SK-N-SH (cell line): ENCODE measurements around the gene LRTM2. TPM values are rescaled to one million over a fixed set of nuclear protein-coding genes. Genes with fewer than 3 reads are reported as not detected.

ENCODE experiments used
- CTCF ChIA-PET: fragments of 300-600, 350-600 bp; formaldehyde crosslinking; extraction: SDS; loops from one replicate; lab custom pipeline; 2021; lab: Yijun Ruan, JAX
- POLR2A ChIA-PET: fragments of 350-600 bp; sonication (Branson Sonifier 250); formaldehyde crosslinking; extraction: SDS; loops from one replicate; lab custom pipeline; 2020; ENCODE audit warnings: antibody characterized with exemption, inconsistent platforms; lab: Yijun Ruan, JAX
- DNase-seq: peaks from one replicate; pipeline ENCODE4 v3.0.0; 2012
- H2AFZ ChIP-seq: fragments of 200-600 bp; sonication (generic); 2 replicates; pipeline ENCODE4 v1.8.1; 2016; ENCODE audit warnings: antibody characterized with exemption, mild to moderate bottlenecking, low read depth
- H3F3A ChIP-seq: fragments of 200-600 bp; sonication (generic); replicated peaks from 2 replicates; pipeline ENCODE3; 2016; ENCODE audit warnings: antibody characterized with exemption, mild to moderate bottlenecking; ENCODE audit not compliant: insufficient read depth
- H3K27ac ChIP-seq, 2 experiments: fragments of 200-500 bp in 1 of 2; fragments of 200-600 bp in 1 of 2; sonication (Bioruptor generic) in 1 of 2; sonication (generic), shearing (Covaris generic) in 1 of 2; 2 replicates each; pipeline versions ENCODE4 v1.5.1 to v1.6.1; 2014 to 2016; ENCODE audit warnings: low read depth in 2 of 2, inconsistent platforms in 1 of 2, low read length in 1 of 2, mild to moderate bottlenecking in 1 of 2, mixed read lengths in 1 of 2
- H3K27me3 ChIP-seq: fragments of 200-600 bp; sonication (generic), shearing (Covaris generic); 2 replicates; pipeline ENCODE4 v1.6.1; 2016; ENCODE audit warnings: mixed run types; ENCODE audit not compliant: insufficient read depth
- H3K36me3 ChIP-seq, 2 experiments: fragments of 200-500 bp in 1 of 2; fragments of 200-600 bp in 1 of 2; sonication (Bioruptor generic) in 1 of 2; sonication (generic) in 1 of 2; replicated peaks in 1 of 2; 2 replicates each; pipeline versions ENCODE3 to v1.5.1; 2014 to 2016; ENCODE audit warnings: low read length in 1 of 2, mild to moderate bottlenecking in 1 of 2; ENCODE audit not compliant: insufficient read depth in 2 of 2, control insufficient read depth in 1 of 2
- H3K4me1 ChIP-seq, 2 experiments: fragments of 200-500 bp in 1 of 2; fragments of 200-600 bp in 1 of 2; sonication (Bioruptor generic) in 1 of 2; sonication (generic), shearing (Covaris generic) in 1 of 2; 2 replicates each; pipeline versions ENCODE4 v1.5.1 to v1.6.1; 2014 to 2016; ENCODE audit warnings: low read depth in 1 of 2, low read length in 1 of 2, mixed run types in 1 of 2; ENCODE audit not compliant: insufficient read depth in 2 of 2, control insufficient read depth in 1 of 2
- H3K4me2 ChIP-seq: fragments of 200-600 bp; sonication (generic), shearing (Covaris generic); 2 replicates; pipeline ENCODE4 v1.6.1; 2017; ENCODE audit warnings: mixed run types
- H3K4me3 ChIP-seq, 2 experiments: fragments of 200-500 bp in 1 of 2; fragments of 200-600 bp in 1 of 2; sonication (Bioruptor generic) in 1 of 2; sonication (generic), shearing (Covaris generic) in 1 of 2; 2 replicates each; pipeline versions ENCODE4 v1.5.1 to v1.8.1; 2014 to 2016; ENCODE audit warnings: low read depth in 2 of 2, inconsistent platforms in 1 of 2, low read length in 1 of 2, mild to moderate bottlenecking in 1 of 2, mixed read lengths in 1 of 2, moderate library complexity in 1 of 2
- H3K79me2 ChIP-seq: fragments of 200-600 bp; sonication (generic); 2 replicates; pipeline ENCODE4 v1.8.1; 2017; ENCODE audit warnings: mild to moderate bottlenecking; ENCODE audit not compliant: insufficient read depth
- H3K9ac ChIP-seq: fragments of 200-600 bp; sonication (generic); 2 replicates; pipeline ENCODE4 v1.6.1; 2017; ENCODE audit warnings: mixed run types
- H3K9me2 ChIP-seq: fragments of 200-600 bp; sonication (generic); 2 replicates; pipeline ENCODE4 v1.6.1; 2017; ENCODE audit warnings: mixed run types
- H3K9me3 ChIP-seq: fragments of 200-600 bp; sonication (generic); 2 replicates; pipeline ENCODE4 v1.6.1; 2017; ENCODE audit warnings: mixed run types, mild to moderate bottlenecking, moderate library complexity
- H4K20me1 ChIP-seq: fragments of 200-600 bp; sonication (generic); 2 replicates; pipeline ENCODE4 v1.6.1; 2017; ENCODE audit warnings: mild to moderate bottlenecking, mixed run types; ENCODE audit not compliant: insufficient read depth
- ELF1 ChIP-seq: IDR thresholded peaks from 2 replicates; pipeline ENCODE4 v1.4.0; 2012
- EP300 ChIP-seq, 2 experiments: IDR thresholded peaks; 2 replicates each; pipeline versions ENCODE4 v1.4.0 to v1.6.1; 2012; ENCODE audit warnings: borderline replicate concordance in 1 of 2, low read depth in 1 of 2, low read length in 1 of 2
- EZH2phosphoT487 ChIP-seq: fragments of 200-600 bp; sonication (generic); IDR thresholded peaks from 2 replicates; pipeline ENCODE4 v1.6.1; 2017; ENCODE audit warnings: low read depth, mixed run types, mild to moderate bottlenecking, antibody characterized with exemption, moderate library complexity, borderline replicate concordance
- MXI1 ChIP-seq: IDR thresholded peaks from 2 replicates; pipeline ENCODE4 v1.6.1; 2012; ENCODE audit warnings: mild to moderate bottlenecking, low read depth, low read length, improper control_type of control experiment
- NRF1 ChIP-seq: IDR thresholded peaks from 2 replicates; pipeline ENCODE4 v1.6.1; 2012; ENCODE audit warnings: low read depth, mild to moderate bottlenecking, low read length
- RCOR1 ChIP-seq: fragments of 150-350 bp; IDR thresholded peaks from 2 replicates; pipeline ENCODE4 v1.6.1; 2017; ENCODE audit warnings: antibody characterized with exemption, low read length
- RXRA ChIP-seq: IDR thresholded peaks from 2 replicates; pipeline ENCODE4 v1.4.0; 2012; ENCODE audit warnings: low read depth, mild to moderate bottlenecking, borderline replicate concordance
- SIN3A ChIP-seq: IDR thresholded peaks from 2 replicates; pipeline ENCODE4 v1.6.1; 2012; ENCODE audit warnings: low read depth, mild to moderate bottlenecking, low read length, moderate library complexity, borderline replicate concordance
- TCF12 ChIP-seq: IDR thresholded peaks from 2 replicates; pipeline ENCODE4 v1.4.0; 2012
- YY1 ChIP-seq: IDR thresholded peaks from 2 replicates; pipeline ENCODE4 v1.4.0; 2012; ENCODE audit warnings: low read depth, mild to moderate bottlenecking
- WGBS: methylation state at CpG from one replicate; pipeline ENCODE4 v1.1.6; 2017; ENCODE audit warnings: low lambda C conversion rate; 5-methylcytosine and 5-hydroxymethylcytosine counted together
- polyA plus RNA-seq, 3 experiments: library from polyadenylated mRNA; depleted of rRNA; stranded (reverse); fragments of >200 nt; gene quantifications; 2 replicates each; pipeline ENCODE4 v1.2.3, GENCODE V29; 2012
- TF ChIP-seq, protein P1 (sequence below): IDR thresholded peaks from 2 replicates; pipeline ENCODE4 v1.4.0; 2012; ENCODE audit warnings: low read depth, borderline replicate concordance
- TF ChIP-seq, protein P2 (sequence below): fragments of 150-350 bp; IDR thresholded peaks from 2 replicates; pipeline ENCODE4 v1.6.1; 2016; ENCODE audit warnings: mild to moderate bottlenecking, low read depth, low read length
- TF ChIP-seq, protein P3 (sequence below): IDR thresholded peaks from 2 replicates; pipeline ENCODE4 v1.4.0; 2012; ENCODE audit warnings: low read depth, borderline replicate concordance
- TF ChIP-seq, protein P4 (sequence below): IDR thresholded peaks from 2 replicates; pipeline ENCODE4 v1.6.1; 2012; ENCODE audit warnings: mild to moderate bottlenecking, low read depth, low read length, moderate library complexity
- TF ChIP-seq, protein P5 (sequence below): IDR thresholded peaks from 2 replicates; pipeline ENCODE4 v1.4.0; 2012; ENCODE audit warnings: low read depth

The LRTM2 gene
- polyA plus RNA-seq, 1 of the 3 experiments (the other 2 are of a cell fraction) = not detected

DNA sequence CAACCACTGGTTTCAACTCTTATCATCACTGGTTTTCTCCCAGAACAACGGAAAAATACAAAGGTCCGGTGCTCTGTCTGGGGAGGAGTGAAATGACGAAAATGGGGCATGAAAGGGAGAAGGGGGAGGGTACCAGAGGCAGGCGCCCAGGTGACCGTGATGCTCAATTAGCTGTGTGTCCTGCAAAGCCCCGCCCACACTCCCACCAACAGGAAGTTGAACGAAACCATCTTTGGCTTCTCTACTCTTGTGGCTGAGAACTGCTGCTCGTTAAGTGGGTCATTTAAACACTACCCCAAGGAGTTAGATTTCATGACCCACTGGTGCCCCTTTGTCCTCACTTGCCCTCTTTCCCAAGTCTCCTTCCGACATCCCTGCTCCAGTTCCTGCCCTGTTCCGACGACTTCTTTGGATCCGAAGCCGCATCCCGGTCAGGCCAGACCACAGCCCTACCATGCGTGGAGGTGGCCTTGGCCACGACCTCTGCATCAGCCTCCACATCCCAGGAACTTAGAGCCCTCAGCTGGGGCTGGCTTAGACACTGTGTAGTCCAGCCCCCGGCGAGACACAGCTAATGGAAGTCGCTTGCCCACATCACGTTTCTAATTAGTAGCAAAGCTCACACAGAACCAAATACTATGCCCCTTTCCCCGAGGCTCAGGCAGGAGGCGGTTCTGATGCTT is 11.4 kb upstream of the LRTM2 start:
- no peaks in the 10 kb centered on the region for H4K20me1 ChIP-seq
- H3K9me2 ChIP-seq = no peaks in the 10 kb centered on the region
- no peaks in the 10 kb centered on the region for H3K9me3 ChIP-seq
- no peaks in the 10 kb centered on the region for H3K36me3 ChIP-seq
- no peak overlapping the region for H3K4me2 ChIP-seq
- peaks cover 0 to 10% of the 10 kb centered on the region in 2 experiments; a peak in 1 of 4 replicates for H3K4me1 ChIP-seq
- no peaks in the 10 kb centered on the region for H3F3A ChIP-seq
- H3K4me3 ChIP-seq = no peak overlapping the region
- POLR2A ChIA-PET = no interaction called here
- H3K27me3 ChIP-seq = peaks cover 8% of the 10 kb centered on the region; the same call in 1 of the 2 replicates
- TF ChIP-seq ELF1 = no peak
- TF ChIP-seq NRF1 = no peak
- no peak for TF ChIP-seq SIN3A
- no peak for TF ChIP-seq RXRA
- TF ChIP-seq, protein P1, sequence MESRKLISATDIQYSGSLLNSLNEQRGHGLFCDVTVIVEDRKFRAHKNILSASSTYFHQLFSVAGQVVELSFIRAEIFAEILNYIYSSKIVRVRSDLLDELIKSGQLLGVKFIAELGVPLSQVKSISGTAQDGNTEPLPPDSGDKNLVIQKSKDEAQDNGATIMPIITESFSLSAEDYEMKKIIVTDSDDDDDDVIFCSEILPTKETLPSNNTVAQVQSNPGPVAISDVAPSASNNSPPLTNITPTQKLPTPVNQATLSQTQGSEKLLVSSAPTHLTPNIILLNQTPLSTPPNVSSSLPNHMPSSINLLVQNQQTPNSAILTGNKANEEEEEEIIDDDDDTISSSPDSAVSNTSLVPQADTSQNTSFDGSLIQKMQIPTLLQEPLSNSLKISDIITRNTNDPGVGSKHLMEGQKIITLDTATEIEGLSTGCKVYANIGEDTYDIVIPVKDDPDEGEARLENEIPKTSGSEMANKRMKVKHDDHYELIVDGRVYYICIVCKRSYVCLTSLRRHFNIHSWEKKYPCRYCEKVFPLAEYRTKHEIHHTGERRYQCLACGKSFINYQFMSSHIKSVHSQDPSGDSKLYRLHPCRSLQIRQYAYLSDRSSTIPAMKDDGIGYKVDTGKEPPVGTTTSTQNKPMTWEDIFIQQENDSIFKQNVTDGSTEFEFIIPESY = no peak
- no peak for TF ChIP-seq RCOR1
- no peak for TF ChIP-seq MXI1
- TF ChIP-seq, protein P2, sequence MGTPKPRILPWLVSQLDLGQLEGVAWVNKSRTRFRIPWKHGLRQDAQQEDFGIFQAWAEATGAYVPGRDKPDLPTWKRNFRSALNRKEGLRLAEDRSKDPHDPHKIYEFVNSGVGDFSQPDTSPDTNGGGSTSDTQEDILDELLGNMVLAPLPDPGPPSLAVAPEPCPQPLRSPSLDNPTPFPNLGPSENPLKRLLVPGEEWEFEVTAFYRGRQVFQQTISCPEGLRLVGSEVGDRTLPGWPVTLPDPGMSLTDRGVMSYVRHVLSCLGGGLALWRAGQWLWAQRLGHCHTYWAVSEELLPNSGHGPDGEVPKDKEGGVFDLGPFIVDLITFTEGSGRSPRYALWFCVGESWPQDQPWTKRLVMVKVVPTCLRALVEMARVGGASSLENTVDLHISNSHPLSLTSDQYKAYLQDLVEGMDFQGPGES = no peak
- TF ChIP-seq YY1 = no peak
- TF ChIP-seq EP300 (IDR thresholded peaks at IDR 0.05; ENCODE audit: borderline replicate concordance in 1 of 2, low read depth in 1 of 2, low read length in 1 of 2) = no peak
- TF ChIP-seq, protein P3, sequence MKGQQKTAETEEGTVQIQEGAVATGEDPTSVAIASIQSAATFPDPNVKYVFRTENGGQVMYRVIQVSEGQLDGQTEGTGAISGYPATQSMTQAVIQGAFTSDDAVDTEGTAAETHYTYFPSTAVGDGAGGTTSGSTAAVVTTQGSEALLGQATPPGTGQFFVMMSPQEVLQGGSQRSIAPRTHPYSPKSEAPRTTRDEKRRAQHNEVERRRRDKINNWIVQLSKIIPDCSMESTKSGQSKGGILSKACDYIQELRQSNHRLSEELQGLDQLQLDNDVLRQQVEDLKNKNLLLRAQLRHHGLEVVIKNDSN = no peak
- no peak for TF ChIP-seq EZH2phosphoT487
- no peak for TF ChIP-seq TCF12
- TF ChIP-seq, protein P4, sequence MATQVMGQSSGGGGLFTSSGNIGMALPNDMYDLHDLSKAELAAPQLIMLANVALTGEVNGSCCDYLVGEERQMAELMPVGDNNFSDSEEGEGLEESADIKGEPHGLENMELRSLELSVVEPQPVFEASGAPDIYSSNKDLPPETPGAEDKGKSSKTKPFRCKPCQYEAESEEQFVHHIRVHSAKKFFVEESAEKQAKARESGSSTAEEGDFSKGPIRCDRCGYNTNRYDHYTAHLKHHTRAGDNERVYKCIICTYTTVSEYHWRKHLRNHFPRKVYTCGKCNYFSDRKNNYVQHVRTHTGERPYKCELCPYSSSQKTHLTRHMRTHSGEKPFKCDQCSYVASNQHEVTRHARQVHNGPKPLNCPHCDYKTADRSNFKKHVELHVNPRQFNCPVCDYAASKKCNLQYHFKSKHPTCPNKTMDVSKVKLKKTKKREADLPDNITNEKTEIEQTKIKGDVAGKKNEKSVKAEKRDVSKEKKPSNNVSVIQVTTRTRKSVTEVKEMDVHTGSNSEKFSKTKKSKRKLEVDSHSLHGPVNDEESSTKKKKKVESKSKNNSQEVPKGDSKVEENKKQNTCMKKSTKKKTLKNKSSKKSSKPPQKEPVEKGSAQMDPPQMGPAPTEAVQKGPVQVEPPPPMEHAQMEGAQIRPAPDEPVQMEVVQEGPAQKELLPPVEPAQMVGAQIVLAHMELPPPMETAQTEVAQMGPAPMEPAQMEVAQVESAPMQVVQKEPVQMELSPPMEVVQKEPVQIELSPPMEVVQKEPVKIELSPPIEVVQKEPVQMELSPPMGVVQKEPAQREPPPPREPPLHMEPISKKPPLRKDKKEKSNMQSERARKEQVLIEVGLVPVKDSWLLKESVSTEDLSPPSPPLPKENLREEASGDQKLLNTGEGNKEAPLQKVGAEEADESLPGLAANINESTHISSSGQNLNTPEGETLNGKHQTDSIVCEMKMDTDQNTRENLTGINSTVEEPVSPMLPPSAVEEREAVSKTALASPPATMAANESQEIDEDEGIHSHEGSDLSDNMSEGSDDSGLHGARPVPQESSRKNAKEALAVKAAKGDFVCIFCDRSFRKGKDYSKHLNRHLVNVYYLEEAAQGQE = no peak
- TF ChIP-seq, protein P5, sequence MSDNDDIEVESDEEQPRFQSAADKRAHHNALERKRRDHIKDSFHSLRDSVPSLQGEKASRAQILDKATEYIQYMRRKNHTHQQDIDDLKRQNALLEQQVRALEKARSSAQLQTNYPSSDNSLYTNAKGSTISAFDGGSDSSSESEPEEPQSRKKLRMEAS = no peak
- CTCF ChIA-PET = interaction anchor here (1.3 kb wide), 1 partner anchor 18 kb away, joined by 3 read pairs; no protein-coding TSS in a partner anchor
- no peaks in the 10 kb centered on the region for H3K79me2 ChIP-seq
- WGBS = 79% methylated on average over 22 of the region's 22 CpGs
- no peak for DNase-seq
- no peak overlapping the region for H3K27ac ChIP-seq
- H2AFZ ChIP-seq = no peak overlapping the region
- H3K9ac ChIP-seq = no peak overlapping the region
